ENCODE results near the gene GPR18. TPM values are rescaled to one million over a fixed set of nuclear protein-coding genes. Genes with fewer than 3 reads are reported as not detected.

GPR18 gene
- total and polyA plus RNA-seq, 2 of the 13 experiments (the other 11 are each of a cell fraction or from before 2014, with no cell fraction given), result not detected

- no peak for TF ChIP-seq ZNF10 (CRISPR knock-in tag; IDR thresholded peaks at IDR 0.05; ENCODE audit: borderline replicate concordance, low read depth)
- no peak for TF ChIP-seq ATF7 (IDR thresholded peaks at IDR 0.05)
- no peak for TF ChIP-seq ATF7 (CRISPR knock-in tag; IDR thresholded peaks at IDR 0.05)
- TF ChIP-seq CHD4 (IDR thresholded peaks at IDR 0.05; ENCODE audit: borderline replicate concordance, low read length), result no peak
- no peak for TF ChIP-seq ZBTB44 (CRISPR knock-in tag; IDR thresholded peaks at IDR 0.05)
- TF ChIP-seq FOXP1 (IDR thresholded peaks at IDR 0.05), result no peak
- TF ChIP-seq FOXP1 (CRISPR knock-in tag; IDR thresholded peaks at IDR 0.05), result no peak
- no peak for TF ChIP-seq KLF11 (CRISPR knock-in tag; IDR thresholded peaks at IDR 0.05)
- TF ChIP-seq DNMT1 (CRISPR knock-in tag; IDR thresholded peaks at IDR 0.05), result no peak
- no peak for TF ChIP-seq ZNF17 (CRISPR knock-in tag; IDR thresholded peaks at IDR 0.05)
- no peak for TF ChIP-seq ZNF121 (CRISPR knock-in tag; IDR thresholded peaks at IDR 0.05)
- no peak for TF ChIP-seq ZNF343 (CRISPR knock-in tag; IDR thresholded peaks at IDR 0.05)
- no peak for TF ChIP-seq ZNF33A (CRISPR knock-in tag; IDR thresholded peaks at IDR 0.05; ENCODE audit: borderline replicate concordance)
- no peak for TF ChIP-seq ETV6 (CRISPR knock-in tag; conservative IDR thresholded peaks at IDR 0.05)
- TF ChIP-seq DNMT3B (CRISPR knock-in tag; conservative IDR thresholded peaks at IDR 0.05), result no peak
- no peak for TF ChIP-seq THAP8 (CRISPR knock-in tag; IDR thresholded peaks at IDR 0.05; ENCODE audit: borderline replicate concordance)
- no peak for TF ChIP-seq MATR3 (CRISPR knock-in tag; IDR thresholded peaks at IDR 0.05)
- Histone ChIP-seq H3K4me1 (ENCODE audit: insufficient read depth, low read length) (peaks cover 26% of the 10 kb centered on the region), H3K9me3 (ENCODE audit: low read length) (no peaks in the 10 kb centered on the region), H2AFZ (ENCODE audit: low read length) (no peak overlapping the region), H3K9ac (ENCODE audit: insufficient read depth, low read depth, low read length) (no peak overlapping the region), H3K27ac (ENCODE audit: extremely low read length, insufficient read depth, low read length) (no peak overlapping the region), H3K36me3 (replicated peaks in 1 of 2; ENCODE audit: control insufficient read depth in 1 of 2, insufficient read depth in 2 of 2, low read length in 2 of 2) (peaks cover 6 to 13% of the 10 kb centered on the region in 2 experiments; a peak in 2 of 5 replicates), H3K4me2 (ENCODE audit: low read depth, low read length) (no peak overlapping the region), H3K27me3 (ENCODE audit: control insufficient read depth in 1 of 2, insufficient read depth in 2 of 2, low read length in 2 of 2) (no peaks in the 10 kb centered on the region), H4K20me1 (ENCODE audit: insufficient read depth, low read length) (0 out of 2 replicates have a peak, but pooled peaks cover 5% of the 10 kb centered on the region), H3K4me3 (replicated peaks in 1 of 3; ENCODE audit: insufficient read depth in 1 of 3, low read depth in 2 of 3, low read length in 3 of 3) (no peak overlapping the region), H3K79me2 (ENCODE audit: insufficient read depth, low read length) (peaks cover 79% of the 10 kb centered on the region)
- FAIRE-seq (no peak), DNase-seq (ENCODE audit: low spot score) (no peak), ATAC-seq (no peak)
- 95% methylated on average over 21 of the region's 22 CpGs for WGBS (ENCODE audit: low lambda C conversion rate)
- ChIA-PET CTCF (ENCODE audit: low intra/inter-chr PET ratio, low total read pairs) (no interaction called here), POLR2A (no interaction called here)
- in situ Hi-C loops (cut with HindIII; ENCODE audit: extremely low pct_ligation_motif_present, low pct_unique_long_range_greater_than_20kb) (no loop called here), intact Hi-C loops (cut with micrococcal nuclease; ENCODE audit: unreplicated experiment) (no loop called here)
- BruUV-seq (replicated peaks), result no TSS peak
These were observed 52.5 kb downstream of the GPR18 start for GRCh38 chr13:99205621-99206220.

Small RNA genes within 50 kb of the gene (small RNA-seq; reads per million reads assigned to genes)
- 0 reads per million in 3 experiments for gene RN7SKP9 (ENCODE audit: insufficient read depth in 2 of 3, insufficient read length in 3 of 3, low read depth in 2 of 3, low replicate concordance in 1 of 3)

Other genes with a start within 250 kb of the GPR18 start
- 44.0 and 61.3 TPM in 2 replicates for gene UBAC2, start 57.5 kb downstream of the GPR18 start, total RNA-seq (2016; rRNA removed; fragmentation: Illumina TruSeq; extraction: Trizol)
- gene UBAC2, start 57.5 kb downstream of the GPR18 start, polyA plus RNA-seq (2011; rRNA removed), result 80.8 and 84.2 TPM in 2 replicates
- not detected in 2 replicates for gene GPR183, start 49.0 kb upstream of the GPR18 start, total RNA-seq (2016; rRNA removed; fragmentation: Illumina TruSeq; extraction: Trizol)
- gene GPR183, start 49.0 kb upstream of the GPR18 start, polyA plus RNA-seq (2011; rRNA removed), result not detected in 2 replicates
- 74.2 and 123 TPM in 2 replicates for gene TM9SF2, start 243.1 kb upstream of the GPR18 start, total RNA-seq (2016; rRNA removed; fragmentation: Illumina TruSeq; extraction: Trizol)
- 80.5 and 94.1 TPM in 2 replicates for gene TM9SF2, start 243.1 kb upstream of the GPR18 start, polyA plus RNA-seq (2011; rRNA removed)